ENCODE measurements around the gene GRP.

Gene GRP

GRCh38 chr18:59219672-59220163 lies at the start of gene GRP:
Gene GRP (plus strand): TSS chr18:59220158. CDS start chr18:59220266, 108 bp downstream.
- TF ChIP-seq CTCF (IDR thresholded peaks at IDR 0.05) = no peak

GRCh38 chr18:59172664-59173249 lies 47.2 kb upstream of the GRP start:
- no peak for TF ChIP-seq CTCF (IDR thresholded peaks at IDR 0.05)

- TF ChIP-seq CTCF (IDR thresholded peaks at IDR 0.05) = no peak
Observed at GRCh38 chr18:59177485-59177884, 42.5 kb upstream of the GRP start.

- no peak for TF ChIP-seq CTCF (IDR thresholded peaks at IDR 0.05)
Observed at GRCh38 chr18:59180150-59180845, 39.7 kb upstream of the GRP start.

GRCh38 chr18:59182673-59183072 lies 37.3 kb upstream of the GRP start:
- TF ChIP-seq CTCF (IDR thresholded peaks at IDR 0.05) = no peak

GRCh38 chr18:59189008-59189407 lies 30.9 kb upstream of the GRP start:
- TF ChIP-seq CTCF (IDR thresholded peaks at IDR 0.05) = no peak

- TF ChIP-seq CTCF (IDR thresholded peaks at IDR 0.05) = no peak
Observed at GRCh38 chr18:59189746-59190145, 30.2 kb upstream of the GRP start.
